Measurements from ENCODE around the gene CORO7. TPM values are rescaled to one million over a fixed set of nuclear protein-coding genes. Genes with fewer than 3 reads are reported as not detected.
"Not testable (repeated sequence)": the region's sequence is repeated elsewhere in the genome, so short reads cannot be mapped to it uniquely, and the experiment has no call there.

Gene CORO7
- total and polyA plus RNA-seq, 9 donors, result 1.3 to 29.5 (median 17.9) TPM

DNA sequence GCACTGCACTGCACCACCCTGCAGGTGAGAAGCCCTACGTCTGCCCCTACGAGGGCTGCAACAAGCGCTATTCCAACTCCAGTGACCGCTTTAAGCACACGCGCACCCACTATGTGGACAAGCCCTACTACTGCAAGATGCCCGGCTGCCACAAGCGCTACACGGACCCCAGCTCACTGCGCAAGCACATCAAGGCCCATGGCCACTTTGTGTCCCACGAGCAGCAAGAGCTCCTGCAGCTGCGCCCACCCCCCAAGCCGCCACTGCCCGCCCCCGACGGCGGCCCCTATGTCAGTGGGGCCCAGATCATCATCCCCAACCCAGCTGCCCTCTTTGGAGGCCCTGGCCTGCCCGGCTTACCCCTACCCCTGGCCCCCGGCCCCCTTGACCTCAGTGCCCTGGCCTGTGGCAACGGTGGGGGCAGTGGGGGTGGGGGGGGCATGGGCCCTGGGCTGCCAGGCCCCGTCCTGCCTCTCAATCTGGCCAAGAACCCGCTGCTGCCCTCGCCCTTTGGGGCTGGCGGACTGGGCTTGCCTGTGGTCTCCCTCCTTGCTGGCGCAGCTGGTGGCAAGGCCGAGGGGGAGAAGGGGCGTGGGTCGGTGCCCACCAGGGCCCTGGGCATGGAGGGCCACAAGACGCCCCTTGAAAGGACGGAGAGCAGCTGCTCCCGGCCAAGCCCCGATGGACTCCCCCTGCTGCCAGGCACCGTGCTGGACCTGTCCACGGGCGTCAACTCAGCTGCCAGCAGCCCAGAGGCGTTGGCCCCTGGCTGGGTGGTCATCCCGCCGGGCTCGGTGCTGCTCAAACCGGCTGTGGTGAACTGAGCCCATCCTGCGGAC lies 79.5 kb downstream of the CORO7 start:
- 78 to 85% (median 85%) methylated on average over 35 to 41 of the region's 41 CpGs for whole genome bisulfite sequencing, 3 donors
- peaks cover 4% of the 10 kb centered on the region for H3K4me1 ChIP-seq (ENCODE audit: insufficient read depth)
- TF ChIP-seq EP300 (IDR thresholded peaks at IDR 0.05) (no peak), POLR2A (IDR thresholded peaks at IDR 0.05) (no peak)
- TF ChIP-seq, protein P1, sequence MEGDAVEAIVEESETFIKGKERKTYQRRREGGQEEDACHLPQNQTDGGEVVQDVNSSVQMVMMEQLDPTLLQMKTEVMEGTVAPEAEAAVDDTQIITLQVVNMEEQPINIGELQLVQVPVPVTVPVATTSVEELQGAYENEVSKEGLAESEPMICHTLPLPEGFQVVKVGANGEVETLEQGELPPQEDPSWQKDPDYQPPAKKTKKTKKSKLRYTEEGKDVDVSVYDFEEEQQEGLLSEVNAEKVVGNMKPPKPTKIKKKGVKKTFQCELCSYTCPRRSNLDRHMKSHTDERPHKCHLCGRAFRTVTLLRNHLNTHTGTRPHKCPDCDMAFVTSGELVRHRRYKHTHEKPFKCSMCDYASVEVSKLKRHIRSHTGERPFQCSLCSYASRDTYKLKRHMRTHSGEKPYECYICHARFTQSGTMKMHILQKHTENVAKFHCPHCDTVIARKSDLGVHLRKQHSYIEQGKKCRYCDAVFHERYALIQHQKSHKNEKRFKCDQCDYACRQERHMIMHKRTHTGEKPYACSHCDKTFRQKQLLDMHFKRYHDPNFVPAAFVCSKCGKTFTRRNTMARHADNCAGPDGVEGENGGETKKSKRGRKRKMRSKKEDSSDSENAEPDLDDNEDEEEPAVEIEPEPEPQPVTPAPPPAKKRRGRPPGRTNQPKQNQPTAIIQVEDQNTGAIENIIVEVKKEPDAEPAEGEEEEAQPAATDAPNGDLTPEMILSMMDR (IDR thresholded peaks at IDR 0.05), result no peak
- no peak overlapping the region for H3K4me3 ChIP-seq
- H3K27ac ChIP-seq, result no peak overlapping the region
- H3K36me3 ChIP-seq, result no peaks in the 10 kb centered on the region
- intact Hi-C loops (cut with DNase I), result loop anchor here in 1 of 4 donors (10.0 kb wide), 1 partner anchor 352 kb away; no protein-coding TSS in a partner anchor
- H3K27me3 ChIP-seq, result no peaks in the 10 kb centered on the region
- DNase-seq, result peak in 1 of 5 donors; percentile 42
- H3K9me3 ChIP-seq, result no peaks in the 10 kb centered on the region

GRCh38 chr16:4334724-4335495 lies 81.5 kb downstream of the CORO7 start:
- TF ChIP-seq EP300 (IDR thresholded peaks at IDR 0.05), result no peak
- TF ChIP-seq POLR2A (IDR thresholded peaks at IDR 0.05), result no peak
- TF ChIP-seq, protein P1 (IDR thresholded peaks at IDR 0.05), result no peak

GRCh38 chr16:4333714-4334113 lies 82.7 kb downstream of the CORO7 start:
- DNase-seq; H3K9me3 ChIP-seq; H3K27me3 ChIP-seq; H3K4me3 ChIP-seq; H3K36me3 ChIP-seq; H3K27ac ChIP-seq; H3K4me1 ChIP-seq (ENCODE audit: insufficient read depth): not testable (repeated sequence)
- intact Hi-C loops (cut with DNase I), result loop anchor here in 2 of 4 donors (5.0 to 10.0 kb wide), 2 partner anchors 131 to 349 kb away; no protein-coding TSS in a partner anchor
- whole genome bisulfite sequencing, 3 donors, result 89 to 94% (median 91%) methylated on average over 9 of the region's 9 CpGs

More at GRCh38 chr16:4334724-4335495, 81.5 kb downstream of the CORO7 start:
- Histone ChIP-seq H3K27me3 (no peaks in the 10 kb centered on the region), H3K4me3 (no peak overlapping the region), H3K4me1 (ENCODE audit: insufficient read depth) (peaks cover 3% of the 10 kb centered on the region), H3K9me3 (no peaks in the 10 kb centered on the region), H3K36me3 (no peaks in the 10 kb centered on the region), H3K27ac (no peak overlapping the region)
- DNase-seq, result peak in 1 of 5 donors; percentile 30
- WGBS, 3 donors, result 83 to 86% (median 84%) methylated on average over 32 of the region's 32 CpGs
- intact Hi-C loops (cut with DNase I), result loop anchor here in 2 of 4 donors (5.0 to 10.0 kb wide), 2 partner anchors 133 to 350 kb away; no protein-coding TSS in a partner anchor

DNA sequence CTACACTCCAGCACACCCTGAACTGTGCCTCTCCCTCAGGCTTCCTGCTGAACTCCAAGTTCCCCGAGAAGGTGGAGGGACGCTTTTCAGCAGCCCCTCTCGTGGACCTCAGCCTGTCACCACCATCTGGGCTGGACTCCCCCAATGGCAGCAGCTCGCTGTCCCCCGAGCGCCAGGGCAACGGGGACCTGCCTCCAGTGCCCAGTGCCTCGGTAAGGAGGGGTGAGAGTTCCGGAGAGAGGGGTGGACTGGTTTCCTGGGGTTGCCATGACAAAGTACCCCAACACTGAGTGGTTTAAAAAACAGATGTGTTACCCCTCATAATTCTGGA lies 83.1 kb downstream of the CORO7 start:
- Histone ChIP-seq H3K27me3 (no peaks in the 10 kb centered on the region), H3K4me1 (ENCODE audit: insufficient read depth) (peaks cover 11% of the 10 kb centered on the region), H3K27ac (no peak overlapping the region), H3K4me3 (no peak overlapping the region), H3K9me3 (no peaks in the 10 kb centered on the region), H3K36me3 (no peaks in the 10 kb centered on the region)
- no peak for DNase-seq
- intact Hi-C loops (cut with DNase I), result loop anchor here in 2 of 4 donors (5.0 to 10.0 kb wide), 2 partner anchors 131 to 348 kb away; no protein-coding TSS in a partner anchor
- TF ChIP-seq, protein P1 (IDR thresholded peaks at IDR 0.05), result no peak
- TF ChIP-seq EP300 (IDR thresholded peaks at IDR 0.05) (no peak), POLR2A (IDR thresholded peaks at IDR 0.05) (no peak)
- WGBS, 3 donors, result 79 to 84% (median 80%) methylated on average over 9 of the region's 9 CpGs

Measured in ovary (tissue), 9 donors.